GM12891 (cell line): ENCODE measurements around the gene FIGNL2.

Source experiments
- POLR2A ChIP-seq: IDR thresholded peaks from 2 replicates; pipeline ENCODE4 v1.6.1; 2011; ENCODE audit warnings: low read depth, low read length, control low read depth
- POLR2AphosphoS5 ChIP-seq: IDR thresholded peaks from 2 replicates; pipeline ENCODE4 v1.6.1; 2011; ENCODE audit warnings: low read depth, low read length, control low read depth
- POU2F2 ChIP-seq: IDR thresholded peaks from 2 replicates; pipeline ENCODE4 v1.6.1; 2011; ENCODE audit warnings: low read depth, mild to moderate bottlenecking, control low read depth, low read length, moderate library complexity
- SPI1 ChIP-seq: IDR thresholded peaks from 2 replicates; pipeline ENCODE4 v1.6.1; 2011; ENCODE audit warnings: low read depth, low read length, control low read depth
- TAF1 ChIP-seq: IDR thresholded peaks from 2 replicates; pipeline ENCODE4 v1.6.1; 2011; ENCODE audit warnings: low read depth, low read length, control low read depth

DNA sequence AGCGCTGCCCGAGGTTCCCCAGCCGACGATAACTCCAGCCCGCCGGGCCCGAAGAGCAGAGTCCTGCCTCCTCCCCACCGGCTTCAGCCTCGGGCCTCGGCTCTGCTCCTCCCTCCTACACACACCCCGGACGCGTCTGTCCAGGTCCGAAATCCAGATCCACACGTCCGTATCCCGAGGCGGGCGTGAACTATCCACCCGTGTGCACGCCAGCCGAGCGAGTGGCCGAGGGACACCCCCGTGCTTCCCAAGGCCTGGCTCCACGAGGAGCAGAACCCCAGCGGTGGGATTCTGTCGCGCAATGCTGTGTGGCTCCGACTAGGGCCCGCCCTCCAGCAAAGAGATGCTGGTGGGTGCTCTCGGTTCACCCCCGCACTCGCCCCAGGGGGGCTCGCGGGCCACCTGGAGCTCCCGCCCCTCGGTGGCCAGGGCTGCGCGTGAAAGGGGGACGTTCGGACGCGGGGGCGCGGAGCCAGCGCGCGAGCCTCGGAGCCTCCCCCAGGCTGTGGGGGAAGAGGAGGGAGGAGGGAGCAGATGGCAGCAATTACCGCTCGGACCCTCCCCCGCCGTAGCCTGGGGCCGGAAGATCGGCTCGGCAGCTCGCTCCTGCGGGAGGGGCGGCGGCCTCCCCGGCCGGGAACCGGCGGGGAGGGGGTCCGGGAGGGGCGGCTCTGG lies 20.4 kb upstream of the FIGNL2 start:
- TF ChIP-seq POLR2A: no peak
- TF ChIP-seq SPI1: no peak
- no peak for TF ChIP-seq POLR2AphosphoS5
- TF ChIP-seq TAF1: no peak
- TF ChIP-seq POU2F2: no peak
